B cell (primary cell): ENCODE results near the gene RNF187.

Source experiments
- CTCF ChIP-seq: fragments of 200-600 bp; IDR thresholded peaks from one replicate; pipeline ENCODE4 v1.8.0; 2022; ENCODE audit warnings: antibody characterized with exemption, mild to moderate bottlenecking
- EZH2 ChIP-seq: IDR thresholded peaks from 2 replicates; pipeline ENCODE4 v1.6.1; 2012; ENCODE audit warnings: borderline replicate concordance, low read depth, mild to moderate bottlenecking, moderate library complexity, low read length; ENCODE audit not compliant: insufficient read depth, poor library complexity, severe bottlenecking

GRCh38 chr1:228477263-228477662 lies 9.9 kb upstream of the RNF187 start:
- TF ChIP-seq EZH2 (no peak), CTCF (no peak)
